HG03108 (cell line): Measurements from ENCODE around the gene LAMC3.
"Not testable (repeated sequence)": the region's sequence is repeated elsewhere in the genome, so short reads cannot be mapped to it uniquely, and the experiment has no call there.

Experiments used
- ATAC-seq: cut with Tn5 transposase; IDR thresholded peaks from one replicate; pipeline ENCODE4 v1.9.1; 2021; ENCODE audit warnings: moderate library complexity; ENCODE audit not compliant: unreplicated experiment

The LAMC3 gene

DNA sequence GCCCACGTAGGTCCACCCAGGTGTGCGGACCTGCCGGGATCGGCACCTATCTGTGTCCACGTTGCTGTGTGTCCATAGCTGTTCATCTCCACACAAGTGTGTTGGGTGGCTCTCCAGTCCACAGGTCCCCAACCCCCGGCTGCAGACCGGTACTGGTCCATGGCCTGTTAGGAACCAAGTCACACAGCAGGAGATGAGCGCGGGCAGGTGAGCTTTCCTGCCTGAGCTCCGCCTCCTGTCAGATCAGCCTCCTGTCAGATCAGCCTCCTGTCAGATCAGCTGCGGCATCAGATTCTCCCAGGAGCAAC, 18.9 kb downstream of the LAMC3 start:
- no peak for ATAC-seq

GRCh38 chr9:131028221-131028884, 19.4 kb downstream of the LAMC3 start:
- no peak for ATAC-seq

DNA sequence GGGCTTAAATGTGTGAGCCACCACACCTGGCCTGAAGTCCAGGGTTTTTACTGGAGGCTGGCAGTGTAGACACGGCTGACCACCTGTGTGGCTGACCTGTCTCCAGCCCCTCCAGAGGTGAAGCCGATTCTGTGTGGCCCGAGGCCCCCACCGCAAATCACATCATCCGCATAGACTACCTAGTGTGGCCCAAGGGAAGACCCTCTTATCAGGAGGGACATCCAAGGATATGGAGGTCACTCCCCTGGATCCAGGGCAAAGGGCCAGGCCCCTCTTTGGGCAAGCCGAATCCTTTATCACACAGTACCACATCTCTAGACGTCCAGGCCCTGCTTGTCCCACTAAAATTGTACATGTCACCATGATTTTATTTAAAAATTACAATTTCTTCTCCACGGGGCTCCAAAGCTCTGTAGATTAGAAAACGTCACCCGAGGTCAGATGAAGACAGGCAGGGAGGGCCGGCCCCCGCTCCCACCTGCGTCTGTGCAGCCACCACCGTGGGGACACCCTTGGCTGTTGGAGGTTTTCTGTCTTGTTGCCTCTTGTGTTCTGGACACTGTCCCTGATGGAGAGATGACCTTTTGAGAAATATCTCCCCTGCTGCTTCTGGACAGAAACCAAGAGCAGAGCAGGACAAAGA, 20.1 kb downstream of the LAMC3 start:
- ATAC-seq, result no peak

GRCh38 chr9:131029574-131029952, 20.6 kb downstream of the LAMC3 start:
- ATAC-seq, result no peak

GRCh38 chr9:131030239-131031004, 21.4 kb downstream of the LAMC3 start:
- ATAC-seq, result no peak

GRCh38 chr9:131031005-131031641, 22.1 kb downstream of the LAMC3 start:
- ATAC-seq, result no peak

GRCh38 chr9:131031642-131032005, 22.6 kb downstream of the LAMC3 start:
- ATAC-seq, result no peak

DNA sequence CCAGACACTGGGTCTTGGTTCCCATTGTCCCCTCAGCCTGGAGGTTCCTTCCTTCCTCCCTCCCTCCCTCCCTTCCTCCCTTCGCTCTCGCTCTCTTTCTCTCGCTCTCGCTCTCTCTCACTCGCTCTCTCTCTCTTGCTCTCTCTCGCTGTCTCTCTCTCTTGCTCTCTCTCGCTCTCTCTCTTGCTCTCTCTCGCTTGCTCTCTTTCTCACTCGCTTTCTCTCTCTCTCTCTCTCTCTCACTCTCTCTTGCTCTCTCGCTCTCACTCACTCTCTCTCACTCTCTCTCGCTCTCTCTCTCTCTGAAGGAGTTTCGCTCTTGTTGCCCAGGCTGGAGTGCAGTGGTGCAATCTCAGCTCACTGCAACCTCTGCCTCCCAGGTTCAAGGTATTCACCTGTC, 23.4 kb downstream of the LAMC3 start:
- no peak for ATAC-seq

- no peak for ATAC-seq
Observed at GRCh38 chr9:131033269-131034224, 24.6 kb downstream of the LAMC3 start.

DNA sequence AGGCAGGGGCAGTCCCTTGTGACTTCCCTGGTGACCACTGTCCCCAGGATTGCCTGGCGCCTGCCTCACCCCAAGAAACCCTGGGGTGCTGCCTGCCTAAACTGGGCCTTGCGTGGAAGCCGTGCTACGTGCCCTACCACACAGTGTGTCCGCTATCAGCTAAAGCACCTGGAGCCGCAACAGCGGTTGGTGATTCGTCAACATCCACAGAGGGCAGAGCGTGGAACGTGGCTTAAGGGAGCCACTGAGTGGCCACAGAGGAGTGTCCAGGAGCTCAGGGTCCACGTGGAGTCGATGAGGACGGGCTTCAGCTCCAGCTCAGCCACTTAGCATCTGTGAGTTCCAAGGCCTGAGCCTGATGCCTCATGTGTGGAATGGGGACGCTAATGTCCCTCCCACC, 25.3 kb downstream of the LAMC3 start:
- no peak for ATAC-seq

- ATAC-seq, result not testable (repeated sequence)
Observed at GRCh38 chr9:131034749-131035148, 25.8 kb downstream of the LAMC3 start.

DNA sequence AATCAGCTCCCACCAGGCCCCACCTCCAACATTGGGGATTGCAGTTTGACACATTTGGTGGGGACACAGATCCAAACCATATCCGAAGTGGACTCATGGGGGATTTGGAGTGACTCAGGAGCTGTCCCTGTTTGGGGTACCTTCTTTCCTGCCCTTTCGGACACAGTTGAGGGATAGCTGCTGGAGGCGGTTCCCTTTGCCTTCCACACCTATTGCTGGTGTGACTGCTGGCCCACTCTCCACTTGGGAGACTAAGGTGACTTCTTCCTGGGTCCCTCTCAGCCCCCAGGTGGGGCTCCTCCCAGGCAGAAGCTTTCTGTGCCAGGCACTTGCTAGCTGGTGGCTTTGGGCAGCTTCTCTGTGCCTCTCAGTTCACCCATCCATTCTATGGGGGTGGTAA, 26.6 kb downstream of the LAMC3 start:
- ATAC-seq, result no peak

- ATAC-seq, result no peak
Observed at GRCh38 chr9:131036071-131036470, 27.1 kb downstream of the LAMC3 start.

- no peak for ATAC-seq
Observed at GRCh38 chr9:131036529-131037334, 27.8 kb downstream of the LAMC3 start.

GRCh38 chr9:131037335-131038255, 28.6 kb downstream of the LAMC3 start:
- ATAC-seq, result no peak

DNA sequence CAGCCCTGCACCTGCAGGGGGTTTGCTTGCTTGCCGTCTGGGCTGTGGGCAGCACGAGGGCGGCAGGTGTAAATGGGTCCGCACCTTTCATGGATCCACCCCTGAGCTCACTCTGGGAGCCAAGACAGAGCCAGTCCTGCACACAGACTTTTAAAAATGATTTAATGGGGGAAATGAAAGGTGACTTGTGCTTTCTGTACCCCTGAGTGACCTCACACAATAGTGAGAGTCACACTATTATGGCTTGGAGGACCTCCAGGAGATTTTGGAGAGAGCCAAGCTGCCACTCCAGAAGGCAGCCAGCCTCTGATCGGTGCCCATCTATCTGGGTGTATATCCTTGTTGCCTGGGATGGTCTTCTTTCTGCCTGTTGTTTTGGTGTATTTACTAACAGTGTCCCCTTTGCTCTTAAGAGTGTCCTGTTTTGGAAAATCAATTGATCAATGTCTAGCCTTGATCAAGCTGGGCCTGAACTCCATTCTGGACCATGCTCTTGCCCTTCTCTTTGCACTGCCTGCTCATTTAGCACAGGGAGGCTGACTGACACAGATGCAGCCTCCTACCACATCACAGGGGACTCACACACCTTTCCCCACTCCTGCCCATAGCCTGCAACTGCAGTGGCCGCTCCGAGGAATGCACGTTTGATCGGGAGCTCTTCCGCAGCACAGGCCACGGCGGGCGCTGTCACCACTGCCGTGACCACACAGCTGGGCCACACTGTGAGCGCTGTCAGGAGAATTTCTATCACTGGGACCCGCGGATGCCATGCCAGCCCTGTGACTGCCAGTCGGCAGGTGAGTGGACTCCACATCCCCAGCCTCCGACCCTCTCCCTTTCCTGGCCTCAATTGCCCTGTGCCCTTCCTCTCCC, 29.5 kb downstream of the LAMC3 start:
- no peak for ATAC-seq

- no peak for ATAC-seq
Observed at GRCh38 chr9:131039129-131039954, 30.4 kb downstream of the LAMC3 start.
